Endometrium (tissue), 2 donors: Measurements from ENCODE around the gene NINJ1.

Experiments
- FAIRE-seq: peaks from 2 replicates; lab custom pipeline; 2012; peaks lifted over from hg19 to GRCh38; lab: Jason Lieb, UNC
- donor health status: control.
- donor health status: control.

NINJ1 gene

DNA sequence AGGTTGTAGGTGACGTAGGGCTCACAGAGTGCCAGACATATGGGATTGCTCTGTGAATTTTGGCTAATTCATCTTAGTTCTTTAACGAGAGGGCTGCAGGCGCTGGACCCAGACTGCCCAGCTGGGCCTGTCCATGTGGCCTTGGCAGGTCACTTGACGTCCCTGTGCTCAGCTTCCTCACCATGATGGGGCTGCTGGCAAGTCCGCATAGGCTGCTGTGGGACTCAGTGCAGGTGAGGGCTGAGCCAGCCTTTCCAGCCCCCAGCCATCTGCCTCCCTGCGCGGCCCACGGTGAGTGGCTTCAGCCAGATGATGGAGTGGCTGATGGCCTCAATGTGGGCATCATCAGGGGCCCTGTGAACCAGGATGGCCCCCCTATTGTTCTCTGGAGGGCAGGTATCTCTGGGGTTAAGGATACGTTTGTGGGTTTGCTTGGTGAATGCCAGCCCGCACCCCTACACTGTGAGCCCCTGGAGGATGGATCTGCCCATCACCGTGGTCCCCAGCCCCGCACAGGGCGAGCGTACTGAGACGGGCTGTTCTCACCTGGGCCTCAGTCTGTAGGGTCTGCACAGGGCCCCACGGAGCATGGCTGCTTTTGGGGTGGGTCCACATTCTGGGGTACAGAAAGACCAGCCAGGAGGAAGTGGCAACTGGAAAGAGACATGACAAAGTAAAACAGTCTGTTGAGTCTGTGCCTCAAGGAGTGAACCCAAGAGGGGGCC is 34.3 kb downstream of the NINJ1 start:
- FAIRE-seq: no peak

DNA sequence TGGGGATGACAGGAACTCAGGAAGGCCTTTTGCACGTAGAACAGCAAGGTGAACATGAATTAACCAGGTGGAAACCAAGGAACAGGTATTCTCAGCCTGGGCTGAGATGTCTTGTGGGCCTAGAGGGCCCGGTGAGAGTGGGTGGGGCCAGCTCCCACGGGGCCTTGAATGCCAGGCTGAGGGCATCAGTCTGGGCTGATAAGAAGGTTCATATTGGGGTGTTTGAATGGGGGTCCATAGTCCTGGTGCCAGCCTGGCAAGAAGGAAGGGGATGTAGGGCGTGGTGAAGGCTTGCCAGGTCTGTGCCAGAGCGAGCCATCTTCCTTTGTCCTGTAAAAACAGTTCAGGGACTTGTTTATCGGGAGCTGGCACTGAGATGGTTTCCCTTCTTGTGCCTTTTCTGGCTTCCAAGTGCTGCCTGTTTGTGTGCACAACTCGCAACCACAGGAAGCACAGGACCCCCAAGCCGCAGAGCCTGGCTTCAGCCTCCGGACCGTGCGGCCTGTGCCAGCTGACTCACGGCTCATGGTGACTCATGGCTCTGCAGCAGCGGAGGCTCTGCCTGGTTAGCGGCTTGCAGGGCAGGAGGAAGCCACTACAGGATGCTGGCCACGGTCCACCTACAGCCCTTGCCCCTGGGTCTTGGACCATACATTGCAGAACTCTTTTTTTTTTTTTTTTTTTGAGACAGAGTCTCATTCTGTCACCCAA is 35.7 kb downstream of the NINJ1 start:
- no peak for FAIRE-seq

DNA sequence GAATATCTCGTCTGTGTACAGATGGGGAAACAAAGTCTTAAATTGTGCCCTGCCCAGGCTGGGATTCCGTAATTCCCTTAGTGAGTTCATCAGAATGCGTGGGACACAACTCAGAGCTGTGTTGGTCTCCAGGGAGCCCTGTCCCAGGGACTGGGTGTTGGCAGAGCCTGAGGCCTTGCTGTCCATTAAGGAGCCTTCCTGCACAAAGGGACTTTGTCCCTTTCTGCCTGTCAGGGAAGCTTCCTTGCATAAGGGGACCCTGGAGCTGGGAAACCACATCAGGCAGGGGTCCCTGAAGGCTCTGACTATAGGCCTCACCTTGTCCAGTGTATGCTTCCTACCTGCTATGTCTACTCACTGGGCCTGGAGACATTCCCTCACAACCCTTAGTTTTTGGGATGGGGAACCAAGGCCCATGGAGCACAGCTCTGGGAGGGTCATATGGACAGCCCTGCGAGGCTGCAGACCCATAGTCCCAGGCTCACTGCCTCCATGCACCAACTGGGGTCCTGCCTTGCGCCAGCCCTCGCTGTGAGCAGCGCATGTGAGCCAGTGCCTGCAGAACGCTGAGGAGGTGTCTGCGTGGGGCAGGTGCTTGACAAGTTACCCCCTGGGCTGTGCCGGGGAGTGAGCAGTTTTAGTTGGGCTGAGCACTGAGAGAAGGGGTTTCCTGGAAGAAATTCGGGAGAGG is 36.4 kb downstream of the NINJ1 start:
- FAIRE-seq: no peak

DNA sequence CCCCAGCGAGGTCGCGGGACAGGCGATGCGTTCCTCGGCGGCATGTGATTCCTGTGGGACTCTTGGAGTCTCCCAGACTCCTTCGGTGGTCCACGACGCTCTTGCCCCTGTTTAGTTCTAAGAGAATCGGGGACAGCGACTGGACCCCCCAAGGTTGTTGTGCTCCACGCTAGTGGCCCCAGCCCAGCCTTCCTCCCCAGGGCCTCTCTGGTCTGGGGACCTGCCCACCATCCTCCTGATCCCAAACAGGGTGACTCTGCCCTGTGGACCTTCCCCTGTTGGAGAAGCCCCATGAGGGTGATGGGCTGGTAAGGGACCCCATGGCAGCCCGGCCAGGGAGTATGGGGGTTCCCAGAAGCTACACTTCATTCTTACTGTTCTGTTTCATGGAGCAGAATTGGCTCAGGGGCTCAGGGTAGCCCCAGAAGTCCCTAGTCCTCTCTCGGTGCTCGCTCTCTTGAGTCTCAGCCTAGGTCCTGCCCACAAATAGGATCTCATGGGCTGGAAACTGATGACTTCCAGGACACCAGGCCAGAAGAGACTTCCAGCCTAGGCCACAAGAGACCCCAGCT is 37.2 kb downstream of the NINJ1 start:
- no peak for FAIRE-seq

DNA sequence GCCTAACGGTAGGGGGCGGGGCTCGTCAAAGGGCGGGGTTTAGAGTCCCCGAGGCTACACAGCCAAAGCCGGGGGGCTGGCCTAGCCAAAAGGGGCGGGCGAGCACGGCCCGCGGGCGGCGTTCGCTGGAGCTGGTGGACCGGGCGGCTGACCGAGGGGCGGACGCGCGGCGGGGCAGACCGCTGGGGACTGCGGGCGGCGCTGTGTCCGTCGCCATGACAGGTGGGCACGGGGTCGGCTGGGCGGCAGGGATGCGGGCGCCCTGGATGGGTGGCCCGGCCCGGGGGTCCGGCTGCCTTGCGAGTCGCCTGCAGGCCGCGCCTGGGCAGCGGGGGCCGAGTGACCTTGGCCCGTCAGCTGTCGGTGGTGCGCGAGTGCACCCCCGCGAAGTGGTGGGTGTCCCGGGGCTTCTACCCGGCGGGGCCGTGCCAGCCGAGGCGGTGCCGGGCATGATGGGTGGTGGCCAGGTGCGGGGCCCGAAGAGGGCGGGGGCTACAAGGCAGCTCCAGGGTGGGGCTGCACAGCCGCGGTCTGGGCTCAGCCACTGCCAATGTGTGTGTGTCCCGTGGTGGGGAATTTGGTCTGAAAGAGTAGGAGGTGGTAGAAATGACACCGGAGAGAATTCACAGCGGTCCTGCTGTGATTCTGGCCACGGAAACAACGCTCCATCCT is 37.8 kb downstream of the NINJ1 start, which contains the start of gene CARD19:
TSS of gene CARD19 (plus strand) at position 87 of the 672 bp plus-strand sequence. CDS start at position 216, 129 bp downstream.
- no peak for FAIRE-seq

DNA sequence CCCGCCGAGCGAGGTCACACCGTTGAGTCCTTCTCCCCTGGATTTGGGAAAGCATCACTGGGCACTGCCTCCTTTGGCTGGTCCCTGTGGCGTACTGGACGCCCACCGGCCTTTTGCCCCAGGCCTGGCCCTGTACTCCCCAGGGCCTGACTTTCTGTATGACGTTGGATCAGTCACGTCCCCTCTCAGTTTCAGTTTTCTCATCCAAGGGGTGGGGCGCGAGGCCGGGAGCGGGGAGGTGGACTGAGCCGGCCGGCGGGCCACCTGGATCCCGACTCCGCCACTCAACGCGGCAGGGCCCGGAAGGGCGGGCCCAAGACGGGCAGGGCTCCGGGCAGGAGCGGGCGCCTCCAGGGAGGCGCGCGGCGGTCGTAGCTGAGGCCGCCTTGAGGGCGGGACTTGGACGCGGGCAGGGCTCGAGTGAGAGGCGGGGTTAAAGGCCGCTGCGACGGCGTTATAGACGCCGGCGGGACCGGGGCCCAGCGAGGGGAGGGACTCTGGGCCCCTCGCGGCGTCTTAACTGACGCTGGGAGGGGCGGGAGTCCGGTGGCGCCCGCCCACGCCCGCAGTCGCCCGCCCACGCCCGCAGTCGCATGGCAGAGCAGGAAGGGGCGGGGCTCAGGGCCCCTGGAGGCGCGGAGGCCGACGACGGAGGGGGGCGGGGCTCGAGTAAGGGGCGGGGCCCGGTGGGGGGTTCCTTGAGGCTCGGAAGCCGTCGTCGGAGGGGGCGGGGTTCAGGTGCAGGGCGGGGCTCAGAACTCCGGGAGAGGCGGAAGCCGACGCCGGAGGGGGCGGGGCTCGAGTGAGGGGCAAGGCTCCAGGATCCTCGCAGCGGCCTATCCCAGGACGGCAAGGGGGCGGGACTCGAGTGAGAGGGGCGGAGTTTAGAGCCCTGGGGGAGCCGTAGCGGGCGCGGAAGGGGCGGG is 38.6 kb downstream of the NINJ1 start:
- no peak for FAIRE-seq

DNA sequence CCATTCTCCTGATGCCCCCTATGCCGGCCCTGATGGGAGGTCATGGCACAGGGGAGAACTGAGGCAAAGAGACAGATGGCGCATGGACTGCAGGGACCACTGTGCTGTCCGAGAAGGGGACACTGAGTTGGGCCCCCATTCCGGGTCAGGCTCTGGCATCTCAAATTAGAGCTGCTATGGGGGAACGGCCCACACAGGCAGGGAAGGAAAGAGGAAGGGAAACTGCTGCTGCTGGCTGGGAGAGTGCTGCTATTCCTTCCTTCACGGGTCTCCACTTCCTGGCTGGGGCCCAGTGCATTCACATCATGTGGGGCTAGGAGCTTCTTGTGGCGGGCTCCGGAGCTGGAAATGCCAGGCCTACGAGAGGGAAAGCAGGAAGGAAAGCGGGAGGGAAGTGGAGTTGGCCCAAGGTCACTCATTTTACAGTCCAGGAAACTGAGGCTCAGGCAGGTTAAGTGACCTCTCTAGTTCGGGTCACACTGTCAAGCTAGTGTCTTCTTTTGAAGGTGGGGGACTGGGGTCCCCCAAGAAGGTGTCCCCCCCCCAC is 39.3 kb downstream of the NINJ1 start:
- FAIRE-seq: no peak

DNA sequence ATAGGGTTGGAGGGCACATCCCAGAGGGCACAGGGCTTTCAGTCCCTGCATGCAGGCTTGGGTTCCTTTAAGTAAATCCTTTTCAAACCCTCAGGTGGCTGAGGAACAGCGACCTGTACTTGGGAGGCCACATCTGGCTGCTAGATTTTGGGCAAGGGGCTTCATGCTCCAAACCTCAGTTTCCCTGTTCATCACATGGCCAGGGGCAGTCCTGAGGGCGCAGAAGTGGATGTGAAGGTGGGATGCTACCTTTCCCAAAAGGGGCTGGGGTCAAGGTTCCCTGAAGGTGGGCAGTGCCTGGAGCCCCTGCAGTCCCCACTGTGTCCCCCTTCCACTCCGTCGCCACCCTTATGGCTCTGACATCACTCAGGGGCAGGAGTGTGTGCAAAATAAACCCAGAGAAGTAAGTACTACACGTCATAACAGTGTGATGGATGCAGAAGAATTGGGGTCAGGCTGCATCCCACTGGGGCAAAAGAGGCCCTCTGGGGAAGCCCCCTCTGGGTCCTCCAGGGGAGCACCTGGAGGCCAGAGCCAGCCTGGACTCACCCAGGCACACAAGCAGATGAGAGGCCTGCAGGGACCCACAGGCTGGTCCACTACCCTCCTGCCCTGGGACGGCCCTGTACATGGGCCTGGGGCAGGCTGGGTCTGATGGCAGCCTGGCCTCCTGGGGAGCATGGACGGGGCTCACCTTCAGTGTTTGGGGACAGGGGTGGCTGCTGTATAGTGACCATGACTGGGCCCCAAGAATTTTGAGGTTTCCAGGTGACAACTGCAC is 40.0 kb downstream of the NINJ1 start:
- no peak for FAIRE-seq

DNA sequence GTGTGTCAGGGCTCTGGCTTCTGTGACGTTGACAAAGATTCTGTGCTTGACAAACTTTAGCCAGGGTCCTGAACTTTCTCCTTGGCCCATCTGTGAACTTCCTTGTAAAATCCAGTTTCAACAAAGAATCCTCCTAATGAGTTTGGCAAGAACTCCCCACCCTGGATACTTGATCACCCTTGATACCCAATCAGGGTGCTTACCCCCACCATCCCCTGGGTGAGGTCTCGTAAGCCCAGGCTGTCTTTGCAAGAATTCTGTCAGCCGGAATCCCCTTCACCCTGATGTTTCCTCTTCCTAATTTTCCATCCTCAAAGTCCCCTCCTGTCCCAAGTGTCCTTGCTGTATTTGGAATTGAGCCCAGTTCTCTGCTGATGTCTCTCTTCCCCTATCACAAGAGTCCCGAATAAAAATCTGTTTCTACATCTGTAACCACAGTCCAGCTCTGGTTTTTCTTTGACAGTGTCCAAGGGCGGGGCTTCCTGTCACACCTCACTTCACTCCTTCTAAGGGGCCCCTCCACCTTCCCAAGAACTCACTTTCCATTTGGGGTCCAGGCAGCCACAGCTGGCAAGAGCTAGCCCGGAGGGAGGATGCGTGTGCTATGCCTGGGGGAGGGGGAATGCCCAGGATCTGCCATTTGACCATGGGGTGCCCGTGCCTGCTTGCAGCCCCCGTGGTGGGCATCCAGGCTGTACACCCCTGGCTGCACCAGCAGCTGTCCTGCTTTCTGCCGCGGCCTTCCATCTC is 40.7 kb downstream of the NINJ1 start:
- no peak for FAIRE-seq

DNA sequence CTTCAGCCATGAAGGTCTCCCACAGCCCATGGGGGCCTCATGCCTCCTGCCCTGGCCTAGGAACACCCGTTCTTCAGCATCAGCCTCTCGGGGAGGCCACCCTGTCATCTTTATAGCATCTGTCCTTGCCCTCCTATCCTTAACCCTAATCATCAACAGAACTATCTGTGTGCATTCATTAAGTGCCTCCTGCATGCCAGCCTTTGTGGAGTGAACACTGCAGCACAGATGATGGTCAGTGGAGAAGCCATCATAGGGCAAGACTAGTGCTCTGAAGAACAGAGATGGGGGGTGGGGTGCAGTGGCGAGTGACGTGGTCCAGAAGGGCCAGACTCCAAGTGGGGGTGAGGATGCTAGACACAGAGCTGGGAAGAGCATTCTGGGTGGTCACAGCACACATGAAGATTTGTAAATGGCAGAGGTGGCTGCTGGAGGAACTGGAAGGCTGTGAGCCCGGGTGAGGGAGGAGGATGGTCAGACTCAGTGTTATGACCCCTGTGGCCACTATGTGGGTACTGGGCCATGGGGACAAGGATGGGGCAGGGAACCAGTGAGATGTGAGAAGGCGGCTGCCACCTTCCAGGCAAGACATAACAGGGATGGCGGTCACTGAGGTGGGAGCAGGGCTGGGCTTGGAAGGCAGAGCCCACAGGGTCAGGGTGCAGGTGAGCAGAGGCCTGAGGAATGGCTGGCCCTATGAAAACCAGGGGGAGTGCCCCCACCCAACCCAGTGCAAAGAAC is 41.6 kb downstream of the NINJ1 start:
- no peak for FAIRE-seq

DNA sequence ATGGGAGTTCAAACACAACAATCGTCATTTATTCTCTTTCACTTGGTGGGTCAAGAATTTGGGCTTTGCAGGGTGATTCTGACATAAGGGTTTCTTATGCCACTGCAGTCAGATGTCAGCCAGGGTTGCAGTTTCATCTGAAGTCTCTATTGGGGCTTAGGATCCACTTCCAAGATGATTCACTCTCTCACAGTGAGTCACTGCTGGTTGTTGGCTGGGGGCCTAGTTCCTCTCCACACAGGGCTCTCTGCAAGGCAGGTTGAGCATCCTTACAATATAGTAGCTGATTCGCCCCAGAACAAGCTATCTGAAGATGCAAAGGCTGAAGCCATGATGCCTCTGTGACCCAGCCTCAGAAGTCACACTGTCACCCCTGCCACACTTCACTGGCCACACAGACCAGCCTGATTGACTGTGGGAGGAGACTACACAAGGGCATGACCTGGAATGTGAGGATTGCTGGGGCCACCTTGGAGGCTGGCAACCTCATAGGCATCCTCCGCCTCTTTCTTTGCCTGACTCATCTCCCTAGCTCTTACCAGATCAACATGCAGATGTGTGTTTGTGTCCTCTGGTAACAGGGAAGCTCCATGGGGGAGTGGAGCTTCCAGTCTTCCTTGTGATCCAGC is 42.5 kb downstream of the NINJ1 start:
- FAIRE-seq: no peak

DNA sequence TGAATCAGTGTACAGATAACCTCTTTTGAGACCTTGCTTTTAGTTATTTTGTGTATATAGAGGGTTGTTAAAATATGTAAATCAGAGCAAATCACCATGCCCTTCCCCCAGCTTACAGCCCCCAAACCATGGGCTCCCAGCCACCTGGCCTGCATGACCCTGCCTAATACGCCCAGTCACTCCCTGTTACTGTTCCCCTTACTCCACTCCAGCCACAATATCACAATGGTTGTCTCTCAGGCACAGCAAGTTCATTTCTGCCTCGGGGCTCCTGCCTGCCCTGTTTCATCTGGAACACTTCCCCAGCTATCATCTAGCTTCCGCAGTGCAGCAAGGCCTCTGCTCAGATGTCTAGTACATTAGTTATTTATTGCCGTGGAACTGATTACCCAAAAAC is 43.0 kb downstream of the NINJ1 start:
- FAIRE-seq: no peak

DNA sequence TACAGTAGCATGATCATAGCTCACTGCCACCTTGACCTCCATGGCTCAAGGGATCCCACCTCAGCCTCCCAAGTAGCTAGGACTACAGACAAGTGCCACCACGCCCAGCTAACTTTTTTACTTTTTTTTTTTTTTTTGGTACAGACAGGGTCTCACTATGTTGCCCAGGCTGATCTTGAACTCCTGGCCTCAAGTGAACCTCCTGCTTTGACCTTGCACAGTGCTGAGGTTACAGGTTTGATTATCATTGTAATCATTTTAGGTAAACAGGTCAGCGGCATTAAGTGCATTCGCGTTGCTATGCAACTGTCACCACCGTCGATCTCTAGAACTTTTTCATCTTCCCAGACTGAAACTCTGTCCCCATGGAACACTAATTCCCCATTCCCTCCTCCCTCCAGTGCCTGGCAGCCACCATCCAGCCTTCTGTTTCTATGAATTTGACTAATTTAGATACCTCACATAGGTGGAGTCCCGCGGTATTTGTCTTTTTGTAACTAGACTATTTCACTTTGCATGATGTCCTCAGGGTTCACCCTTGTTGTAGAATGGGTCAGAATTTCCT is 43.9 kb downstream of the NINJ1 start:
- no peak for FAIRE-seq

DNA sequence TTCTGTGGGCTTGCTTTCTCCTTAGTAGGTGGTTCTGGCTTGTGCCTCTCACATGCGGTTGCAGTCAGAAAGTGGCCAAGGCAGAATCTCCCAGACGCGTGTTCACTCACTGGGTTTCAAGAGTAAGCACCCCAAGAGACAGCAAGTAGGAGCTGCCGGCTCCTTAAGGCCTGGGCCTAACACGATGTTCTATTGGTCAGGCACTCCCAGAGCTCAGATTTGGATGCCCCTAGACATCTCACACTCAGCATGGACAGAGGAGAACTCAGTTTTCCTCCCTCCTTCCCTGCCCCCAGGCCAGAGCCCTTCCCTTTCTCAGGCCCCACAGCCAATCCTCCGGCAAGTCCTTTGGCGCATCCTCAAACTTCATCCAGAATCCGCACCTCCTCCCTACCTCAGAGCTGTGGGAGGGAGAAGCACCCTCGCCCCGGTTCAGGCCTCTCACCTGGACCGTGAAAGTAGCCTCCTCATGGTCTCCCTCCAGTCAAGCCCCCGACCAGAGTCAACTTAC is 44.5 kb downstream of the NINJ1 start:
- no peak for FAIRE-seq

DNA sequence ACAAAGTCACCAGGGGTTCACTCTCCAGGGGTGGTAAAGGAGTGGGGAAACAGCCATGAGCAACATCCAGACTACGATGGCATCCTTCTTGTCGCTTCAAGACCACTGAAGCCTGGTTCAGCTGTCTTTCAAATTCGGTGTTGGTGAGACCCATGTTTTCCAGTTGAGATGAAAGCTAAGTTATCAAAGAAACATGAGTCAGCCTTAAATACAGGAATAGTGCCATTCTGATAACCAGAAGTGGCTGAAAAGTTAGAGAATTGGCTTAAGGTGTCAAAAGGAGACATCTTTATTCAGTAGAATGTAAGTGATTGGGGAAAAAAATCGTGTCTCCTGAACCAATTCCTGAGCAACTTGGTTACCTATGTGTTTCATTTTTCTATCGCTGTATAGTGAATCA is 45.0 kb downstream of the NINJ1 start:
- no peak for FAIRE-seq

DNA sequence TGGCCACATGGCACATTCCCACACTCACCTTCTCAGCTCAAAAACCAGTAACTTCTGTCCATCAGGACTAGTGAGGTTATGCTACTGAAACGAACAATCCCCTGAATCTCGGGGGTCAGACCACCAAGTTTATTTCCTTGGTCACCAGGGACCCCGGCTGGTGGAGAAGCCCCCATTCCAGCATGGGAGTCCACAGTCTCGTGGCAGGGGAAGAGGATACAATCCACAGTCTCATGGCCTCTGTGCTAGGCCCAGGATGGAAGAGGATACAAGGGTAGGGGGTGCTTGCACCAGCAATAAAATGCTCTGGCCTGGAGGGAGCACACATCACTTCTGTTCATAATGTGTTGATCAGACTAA is 45.4 kb downstream of the NINJ1 start:
- FAIRE-seq: no peak

DNA sequence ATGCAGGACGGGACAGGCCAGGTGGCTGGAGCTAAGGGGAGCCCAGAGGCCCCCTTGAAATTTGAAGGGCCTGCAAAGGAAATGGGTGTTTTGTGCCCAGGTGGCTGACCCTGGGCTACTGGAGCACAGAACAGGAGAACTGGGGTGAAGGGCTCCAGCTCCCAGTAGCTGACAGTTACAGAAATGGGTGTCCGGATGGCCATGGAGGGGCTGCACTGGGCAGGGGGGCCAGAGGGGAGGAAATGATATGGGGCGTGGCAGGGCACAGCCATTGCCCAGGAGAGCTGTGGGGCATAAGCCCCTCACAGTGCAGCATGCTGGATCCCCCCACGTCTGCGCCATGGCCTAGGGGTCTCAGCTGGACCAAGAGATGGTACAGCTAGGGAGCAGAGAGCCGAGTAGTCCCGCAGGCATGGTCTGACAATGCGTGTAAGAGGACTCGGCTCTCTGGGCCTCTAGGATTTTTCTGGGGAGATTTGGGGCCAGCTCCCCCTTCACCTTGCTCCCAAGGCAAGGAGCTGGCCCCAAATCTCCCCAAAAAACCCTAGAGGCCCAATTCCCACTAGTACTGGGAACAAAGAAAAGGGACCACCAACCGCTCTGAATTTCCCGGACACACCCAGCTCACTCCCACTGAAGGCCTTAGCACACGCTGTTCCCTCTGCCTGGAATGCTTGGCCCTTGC is 45.9 kb downstream of the NINJ1 start:
- FAIRE-seq: no peak
